ENCODE results near the gene HSD17B14. TPM values are rescaled to one million over a fixed set of nuclear protein-coding genes. Genes with fewer than 3 reads are reported as not detected.
A peak's percentile ranks its signal among the peaks of the same experiment; 100 is the strongest.
"Not testable (repeated sequence)": the region's sequence is repeated elsewhere in the genome, so short reads cannot be mapped to it uniquely, and the experiment has no call there.

HSD17B14 gene
- total and polyA plus RNA-seq, 4 donors, result 9.0 to 39.1 (median 15.3) TPM

DNA sequence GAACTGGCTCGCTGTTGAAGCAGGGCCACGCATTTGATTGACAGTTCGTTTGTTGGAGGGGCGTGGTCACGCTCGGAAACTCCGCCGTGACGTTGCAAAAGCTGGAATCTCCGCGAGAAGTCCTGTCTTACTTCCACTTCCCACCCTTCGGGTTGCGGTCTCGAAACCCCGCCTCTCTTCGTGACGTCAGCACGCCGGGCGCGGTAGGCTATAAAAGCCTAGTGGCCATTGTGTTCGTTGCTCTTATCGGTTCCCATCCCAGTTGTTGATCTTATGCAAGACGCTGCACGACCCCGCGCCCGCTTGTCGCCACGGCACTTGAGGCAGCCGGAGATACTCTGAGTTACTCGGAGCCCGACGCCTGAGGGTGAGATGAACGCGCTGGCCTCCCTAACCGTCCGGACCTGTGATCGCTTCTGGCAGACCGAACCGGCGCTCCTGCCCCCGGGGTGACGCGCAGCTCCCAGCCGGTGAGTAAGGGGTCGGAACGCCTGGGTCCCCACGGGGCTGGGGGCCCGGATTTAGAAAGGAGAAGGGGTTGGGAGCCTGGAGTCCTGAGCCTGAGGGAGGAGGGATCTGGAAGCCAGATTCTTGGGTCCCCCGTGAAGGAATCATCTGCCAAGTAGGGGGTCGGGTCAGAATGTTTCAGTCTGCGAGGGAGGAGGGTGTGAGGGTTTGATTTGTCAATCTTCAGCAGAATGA lies 36.0 kb upstream of the HSD17B14 start, which contains the start of gene PPP1R15A:
TSS of gene PPP1R15A (plus strand) at position 240 of the 702 bp plus-strand sequence. CDS start 813 bp downstream, outside the sequence.
- 0% methylated on average over 53 of the region's 53 CpGs for WGBS, 2 donors
- H3K27ac ChIP-seq (ENCODE audit: low read depth in 1 of 2, low read length in 1 of 2), result peak within 1 kb of the TSS; percentile 99 to 100
- peaks cover 7 to 26% (median 24%) of the 10 kb centered on the region in 4 donors for H3K36me3 ChIP-seq (ENCODE audit: control insufficient read depth in 4 of 4, insufficient read depth in 4 of 4, low read length in 4 of 4)
- no peak for TF ChIP-seq CTCF (IDR thresholded peaks at IDR 0.05; ENCODE audit: control extremely low read depth, extremely low read depth)
- H3K4me3 ChIP-seq, result peak within 1 kb of the TSS; percentile 90
- no peaks in the 10 kb centered on the region for H3K27me3 ChIP-seq (ENCODE audit: control insufficient read depth in 3 of 3, insufficient read depth in 3 of 3, low read length in 2 of 3)
- H3K4me1 ChIP-seq (ENCODE audit: control insufficient read depth in 5 of 5, insufficient read depth in 5 of 5, low read length in 5 of 5), result peaks cover 3 to 46% (median 19%) of the 10 kb centered on the region in 5 donors
- ATAC-seq (ENCODE audit: insufficient read depth, low FRiP score) (peak; percentile 53), DNase-seq (peak; percentile 99 to 100 (median 99))
- no peaks in the 10 kb centered on the region for H3K9me3 ChIP-seq (ENCODE audit: control insufficient read depth in 4 of 4, insufficient read depth in 3 of 4, low read length in 3 of 4)
- H3K9ac ChIP-seq (ENCODE audit: insufficient read depth in 1 of 2, low read length in 2 of 2), result peak within 1 kb of the TSS; percentile 98 to 100

- not testable (repeated sequence) for DNase-seq; H3K9ac ChIP-seq (ENCODE audit: insufficient read depth in 1 of 2, low read length in 2 of 2); H3K4me3 ChIP-seq; H3K27me3 ChIP-seq (ENCODE audit: control insufficient read depth in 3 of 3, insufficient read depth in 3 of 3, low read length in 2 of 3); ATAC-seq (ENCODE audit: insufficient read depth, low FRiP score); H3K9me3 ChIP-seq (ENCODE audit: control insufficient read depth in 4 of 4, insufficient read depth in 3 of 4, low read length in 3 of 4)
- WGBS, 2 donors, result 83 to 90% methylated on average over 31 of the region's 31 CpGs
- peak overlapping the region in 1 of 2 donors; percentile 28 for H3K27ac ChIP-seq (ENCODE audit: low read depth in 1 of 2, low read length in 1 of 2)
- peaks cover 3 to 53% (median 19%) of the 10 kb centered on the region in 5 donors for H3K4me1 ChIP-seq (ENCODE audit: control insufficient read depth in 5 of 5, insufficient read depth in 5 of 5, low read length in 5 of 5)
- peaks cover 7 to 26% (median 22%) of the 10 kb centered on the region in 4 donors for H3K36me3 ChIP-seq (ENCODE audit: control insufficient read depth in 4 of 4, insufficient read depth in 4 of 4, low read length in 4 of 4)
Observed at GRCh38 chr19:48871471-48872181, 35.3 kb upstream of the HSD17B14 start.

GRCh38 chr19:48870048-48870447 lies 33.8 kb upstream of the HSD17B14 start:
- no peak overlapping the region for H3K9ac ChIP-seq (ENCODE audit: insufficient read depth in 1 of 2, low read length in 2 of 2)
- no peak overlapping the region for H3K27ac ChIP-seq (ENCODE audit: low read depth in 1 of 2, low read length in 1 of 2)
- H3K4me3 ChIP-seq, result no peak overlapping the region
- no peaks in the 10 kb centered on the region for H3K9me3 ChIP-seq (ENCODE audit: control insufficient read depth in 4 of 4, insufficient read depth in 3 of 4, low read length in 3 of 4)
- WGBS, 2 donors, result 96% methylated on average over 9 of the region's 9 CpGs
- no peaks in the 10 kb centered on the region for H3K27me3 ChIP-seq (ENCODE audit: control insufficient read depth in 3 of 3, insufficient read depth in 3 of 3, low read length in 2 of 3)
- ATAC-seq (ENCODE audit: insufficient read depth, low FRiP score) (no peak), DNase-seq (no peak)
- no peak for TF ChIP-seq CTCF (IDR thresholded peaks at IDR 0.05; ENCODE audit: control extremely low read depth, extremely low read depth)
- H3K36me3 ChIP-seq (ENCODE audit: control insufficient read depth in 4 of 4, insufficient read depth in 4 of 4, low read length in 4 of 4), result peaks cover 4 to 22% (median 14%) of the 10 kb centered on the region in 4 donors
- peaks cover 0 to 47% (median 17%) of the 10 kb centered on the region in 5 donors for H3K4me1 ChIP-seq (ENCODE audit: control insufficient read depth in 5 of 5, insufficient read depth in 5 of 5, low read length in 5 of 5)
